K562 (cell line): ENCODE measurements around the gene TLCD1. TPM values are rescaled to one million over a fixed set of nuclear protein-coding genes. Genes with fewer than 3 reads are reported as not detected.
A peak's percentile ranks its signal among the peaks of the same experiment; 100 is the strongest.

Experiments used
- ATAC-seq: fragments of 200-7000 bp; cut with Tn5 transposase; 3 replicates; pipeline ENCODE4 v1.9.1; 2020; ENCODE audit warnings: moderate library complexity
- BruUV-seq: library from RNA; stranded (reverse); fragments of 400-500 nt; replicated peaks from 2 replicates; lab custom pipeline; 2021; lab: Mats Ljungman, UMichigan
- CTCF ChIA-PET: fragments of 300-600 bp; formaldehyde crosslinking; extraction: SDS; loops from one replicate; lab custom pipeline; 2021; ENCODE audit warnings: low intra/inter-chr PET ratio; lab: Yijun Ruan, JAX
- POLR2A ChIA-PET: fragments of 300-600, 350-650 bp; sonication (Branson Sonifier 250); formaldehyde crosslinking; extraction: SDS; loops from one replicate; lab custom pipeline; 2021; ENCODE audit warnings: antibody characterized with exemption, inconsistent platforms; lab: Yijun Ruan, JAX
- DNase-seq, 4 experiments: peaks; one replicate each; pipeline versions ENCODE4 v3.0.0 to v3.0.0-alpha.2; 2011 to 2018; ENCODE audit warnings: low spot score in 3 of 4, mixed read lengths in 3 of 4; ENCODE audit errors: extremely low read depth in 1 of 4
- FAIRE-seq: peaks from 2 replicates; lab custom pipeline; 2011; peaks lifted over from hg19 to GRCh38; lab: Jason Lieb, UNC
- H2AFZ ChIP-seq: 2 replicates; pipeline ENCODE4 v1.6.0; 2011; ENCODE audit warnings: low read depth, low read length, control low read depth, inconsistent platforms
- H3K27ac ChIP-seq: fragments of 200-600 bp; 3 replicates; pipeline ENCODE4 v1.8.0; 2011; ENCODE audit warnings: low read depth, mild to moderate bottlenecking, control low read depth, inconsistent platforms, low read length, moderate library complexity, mixed read lengths; ENCODE audit errors: extremely low read depth
- H3K27me3 ChIP-seq, 2 experiments: fragments of 300-600 bp in 1 of 2; 2 replicates in 1 of 2; 3 replicates in 1 of 2; pipeline versions ENCODE4 v1.6.0 to v1.8.0; 2011; ENCODE audit warnings: inconsistent platforms in 2 of 2, low read length in 2 of 2, mild to moderate bottlenecking in 1 of 2, mixed read lengths in 1 of 2, moderate library complexity in 1 of 2; ENCODE audit not compliant: control insufficient read depth in 2 of 2, insufficient read depth in 2 of 2
- H3K36me3 ChIP-seq: fragments of 300-600 bp; 3 replicates; pipeline ENCODE4 v1.8.0; 2011; ENCODE audit warnings: mild to moderate bottlenecking, low read length, inconsistent platforms; ENCODE audit not compliant: control insufficient read depth, insufficient read depth
- H3K4me1 ChIP-seq, 2 experiments: fragments of 200-600 bp in 1 of 2; replicated peaks in 1 of 2; 2 replicates in 1 of 2; 3 replicates in 1 of 2; pipeline versions ENCODE4 v1.5.1 to v1.8.0; 2011; ENCODE audit warnings: inconsistent platforms in 2 of 2, low read length in 2 of 2, mild to moderate bottlenecking in 1 of 2, mixed read lengths in 1 of 2, moderate library complexity in 1 of 2; ENCODE audit not compliant: control insufficient read depth in 2 of 2, insufficient read depth in 2 of 2
- H3K4me2 ChIP-seq: 2 replicates; pipeline ENCODE4 v1.6.1; 2011; ENCODE audit warnings: low read length, control low read depth, inconsistent platforms, mixed read lengths; ENCODE audit not compliant: insufficient read depth
- H3K4me3 ChIP-seq: fragments of 200-600 bp; sonication (generic), shearing (Covaris generic); 2 replicates; pipeline ENCODE4 v1.5.1; 2016; ENCODE audit warnings: control low read depth, inconsistent platforms
- H3K79me2 ChIP-seq: fragments of 200-600 bp; 3 replicates; pipeline ENCODE4 v1.8.0; 2011; ENCODE audit warnings: low read length, inconsistent platforms; ENCODE audit not compliant: control insufficient read depth, insufficient read depth
- H3K9ac ChIP-seq, 2 experiments: 2 replicates each; pipeline versions ENCODE4 v1.6.0 to v1.6.1; 2011; ENCODE audit warnings: low read depth in 2 of 2, low read length in 2 of 2, control low read depth in 1 of 2, inconsistent platforms in 1 of 2, mild to moderate bottlenecking in 1 of 2, mixed read lengths in 1 of 2; ENCODE audit not compliant: insufficient read depth in 1 of 2
- H3K9me1 ChIP-seq: one replicate; pipeline ENCODE4 v1.6.0; 2011; ENCODE audit warnings: inconsistent platforms, mild to moderate bottlenecking, low read length, moderate library complexity; ENCODE audit not compliant: control insufficient read depth, insufficient read depth
- H3K9me3 ChIP-seq: replicated peaks from 2 replicates; pipeline ENCODE4 v1.5.1; 2011; ENCODE audit warnings: low read depth, low read length, inconsistent platforms; ENCODE audit not compliant: control insufficient read depth, insufficient read depth
- H4K20me1 ChIP-seq: replicated peaks from 2 replicates; pipeline ENCODE4 v1.6.1; 2011; ENCODE audit warnings: low read length, inconsistent platforms, mixed read lengths; ENCODE audit not compliant: control insufficient read depth, insufficient read depth
- BCOR ChIP-seq: fragments of 450-650 bp; IDR thresholded peaks from 2 replicates; pipeline ENCODE4 v1.6.1; 2016
- CEBPG ChIP-seq, 3 experiments: fragments of 200-800 bp in 1 of 3; sonication (Bioruptor generic) in 1 of 3; sonication (generic) in 1 of 3; formaldehyde crosslinking in 1 of 3; IDR thresholded peaks in 2 of 3; conservative IDR thresholded peaks in 1 of 3; 2 replicates each; pipeline versions ENCODE4 v1.6.1 to v1.8.0; 2016 to 2022; ENCODE audit warnings: missing compliant biosample characterization in 2 of 3, missing genetic modification characterization in 2 of 3, mild to moderate bottlenecking in 1 of 3, missing genetic modification reagents in 1 of 3
- DPF2 ChIP-seq: fragments of 450-650 bp; IDR thresholded peaks from 2 replicates; pipeline ENCODE4 v1.6.1; 2016
- E2F1 ChIP-seq: sonication (generic); formaldehyde crosslinking; IDR thresholded peaks from 2 replicates; pipeline ENCODE4 v1.8.1; 2023; ENCODE audit warnings: mild to moderate bottlenecking, missing genetic modification reagents, moderate library complexity
- GATAD2B ChIP-seq: fragments of 450-650 bp; IDR thresholded peaks from 2 replicates; pipeline ENCODE4 v1.6.1; 2017; ENCODE audit warnings: mild to moderate bottlenecking, borderline replicate concordance
- JUND ChIP-seq, 2 experiments: IDR thresholded peaks; 2 replicates in 1 of 2; 3 replicates in 1 of 2; pipeline ENCODE4 v1.6.1; 2011; ENCODE audit warnings: borderline replicate concordance in 2 of 2, low read depth in 2 of 2, low read length in 2 of 2, improper control_type of control experiment in 1 of 2, missing biosample characterization in 1 of 2, missing genetic modification characterization in 1 of 2, missing genetic modification reagents in 1 of 2
- MLLT1 ChIP-seq, 2 experiments: fragments of 450-650 bp; IDR thresholded peaks; 2 replicates each; pipeline ENCODE4 v1.6.1; 2016
- MNT ChIP-seq, 2 experiments: fragments of 450-650 bp; conservative IDR thresholded peaks; 2 replicates each; pipeline ENCODE4 v1.6.1; 2017; ENCODE audit warnings: mild to moderate bottlenecking in 2 of 2, moderate library complexity in 2 of 2
- TGIF2 ChIP-seq: sonication (generic); formaldehyde crosslinking; IDR thresholded peaks from 2 replicates; pipeline ENCODE4 v1.8.1; 2022; ENCODE audit warnings: mild to moderate bottlenecking, missing genetic modification reagents, moderate library complexity
- ZFP36 ChIP-seq: fragments of 150-350 bp; IDR thresholded peaks from 2 replicates; pipeline ENCODE4 v1.6.1; 2018; ENCODE audit warnings: low read length, low read depth; ENCODE audit not compliant: partially characterized antibody
- ZNF699 ChIP-seq: fragments of 250-450 bp; sonication (Bioruptor Pico); IDR thresholded peaks from 2 replicates; pipeline ENCODE4 v1.8.0; 2021; ENCODE audit warnings: mild to moderate bottlenecking, moderate library complexity; ENCODE audit not compliant: insufficient replicate concordance
- WGBS: fragments of 100-300 bp; shearing (Covaris generic); methylation state at CpG from one replicate; pipeline ENCODE4 v1.1.6; 2016; ENCODE audit warnings: low coverage, mixed read lengths; ENCODE audit not compliant: insufficient coverage; ENCODE audit errors: missing lambda C conversion rate; 5-methylcytosine and 5-hydroxymethylcytosine counted together
- in situ Hi-C: fragments of 300-500 bp; cut with MboI; formaldehyde crosslinking; loops from 4 replicates; pipeline ENCODE4 v1.15.0; 2018; ENCODE audit warnings: inconsistent platforms, mixed read lengths
- intact Hi-C: fragments of 100-400 bp; cut with micrococcal nuclease; formaldehyde crosslinking; loops from 2 replicates; pipeline ENCODE4 v1.14.2; 2022
- polyA plus RNA-seq, 8 experiments: library from polyadenylated mRNA; depleted of rRNA in 4 of 8; stranded (reverse) in 5 of 8; unstranded in 3 of 8; fragments of >200 nt; fragmentation: Nextera tagmentation in 2 of 8; fragmentation: Illumina TruSeq in 1 of 8; extraction: Ambion mirVana in 2 of 8; extraction: Trizol in 1 of 8; gene quantifications; 2 replicates each; pipeline versions ENCODE4 v1.2.1 to v1.2.3, GENCODE V29; 2011 to 2014; ENCODE audit warnings: inconsistent platforms in 1 of 8, missing spikeins in 1 of 8
- total RNA-seq, 7 experiments: library from RNA; depleted of rRNA in 6 of 7; stranded (reverse); fragments of >200 nt in 6 of 7; fragmentation: Illumina TruSeq in 2 of 7; extraction: Trizol in 2 of 7; gene quantifications; 2 replicates each; pipeline versions ENCODE4 v1.2.1 to v1.2.3, GENCODE V29; 2011 to 2021; ENCODE audit warnings: low replicate concordance in 1 of 7

The TLCD1 gene
- total and polyA plus RNA-seq, 9 of the 15 experiments (the other 6 are each of a cell fraction or from before 2014, with no cell fraction given), result 6.8 to 37.7 (median 21.7) TPM

GRCh38 chr17:28711723-28712031, 14.4 kb downstream of the TLCD1 start, which contains the start of gene PROCA1 (continued):
- 0 out of 2 replicates have a peak, but pooled peaks have one; percentile 4 for TF ChIP-seq CEBPG (CRISPR knock-in tag; IDR thresholded peaks at IDR 0.05)
- no peak for TF ChIP-seq CEBPG (tag; conservative IDR thresholded peaks at IDR 0.05 in 1 of 2, IDR thresholded peaks at IDR 0.05 in 1 of 2)
- TF ChIP-seq BCOR, result peak; percentile 22; the same call in 1 of the 2 replicates
- peak; percentile 30 to 53; a peak in 2 of 4 replicates for TF ChIP-seq MNT (conservative IDR thresholded peaks at IDR 0.05)
- TF ChIP-seq, all 486 proteins: peak for 53

- CTCF ChIA-PET, result no interaction called here
- 2% methylated on average over 43 of the region's 74 CpGs for WGBS
- Histone ChIP-seq H3K4me3 (peak overlapping the region; percentile 71), H3K27ac (peak overlapping the region; percentile 88), H2AFZ (peak overlapping the region; percentile 85), H3K9ac (peak overlapping the region; percentile 79 to 93), H3K9me1 (no peaks in the 10 kb centered on the region), H3K4me2 (peak overlapping the region; percentile 99), H3K27me3 (0 out of 5 replicates have a peak, but pooled peaks cover 0 to 11% of the 10 kb centered on the region in 2 experiments), H4K20me1 (no peaks in the 10 kb centered on the region), H3K4me1 (peaks cover 16 to 34% of the 10 kb centered on the region in 2 experiments), H3K9me3 (0 out of 2 replicates have a peak, but pooled peaks cover 2% of the 10 kb centered on the region), H3K36me3 (no peaks in the 10 kb centered on the region), H3K79me2 (peaks cover 13% of the 10 kb centered on the region)
- DNase-seq, result peak; percentile 96 to 98 (median 98)
- ATAC-seq, result peak; percentile 93
- intact Hi-C loops (loop anchor here (1.0 to 2.0 kb wide), 2 partner anchors 8 to 64 kb away; partner anchors contain the start of gene RPL23A), in situ Hi-C loops (no loop called here)
- POLR2A ChIA-PET, result interaction anchor here (0.6 to 8.7 kb wide), 23 partner anchors 8 to 171 kb away, joined by 3 to 133 read pairs (median 6); partner anchors contain the start of genes BLTP2, RPL23A, SDF2 and SUPT6H
- no TSS peak for BruUV-seq
- FAIRE-seq, result peak; percentile 69
- no peak for TF ChIP-seq TGIF2 (CRISPR knock-in tag)
- TF ChIP-seq ZFP36, result no peak
- no peak for TF ChIP-seq ZNF699 (CRISPR knock-in tag)
- TF ChIP-seq MLLT1 (IDR thresholded peaks at IDR 0.05), result peak in 1 of 2 experiments; percentile 61; a peak in 1 of 4 replicates
- TF ChIP-seq E2F1 (CRISPR knock-in tag), result peak; percentile 91
- TF ChIP-seq JUND (IDR thresholded peaks at IDR 0.05; ENCODE audit: borderline replicate concordance, low read depth, low read length), result 0 out of 2 replicates have a peak, but pooled peaks have one; percentile 1
- no peak for TF ChIP-seq JUND (tag; IDR thresholded peaks at IDR 0.05; ENCODE audit: borderline replicate concordance, low read depth, low read length)
- TF ChIP-seq GATAD2B, result no peak
- TF ChIP-seq DPF2, result peak; percentile 71
Observed at GRCh38 chr17:28710861-28711722, 14.9 kb downstream of the TLCD1 start.
